ENCODE results near the gene HAUS3.

DNA sequence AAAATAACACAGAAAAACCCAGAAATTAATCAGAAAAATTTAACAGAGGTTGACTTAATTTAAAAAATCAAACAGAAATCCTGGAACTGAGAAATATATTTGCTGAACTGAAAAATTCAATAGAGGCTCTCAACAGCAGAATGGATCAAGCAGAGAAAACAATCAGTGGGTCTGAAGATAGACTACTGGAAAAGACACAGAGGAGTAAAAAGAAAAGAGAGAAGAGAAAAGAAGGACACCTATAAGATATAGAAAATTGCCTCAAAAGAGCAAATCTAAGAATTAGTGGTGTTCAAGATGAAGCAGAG, 55.1 kb downstream of the HAUS3 start:
- no peak for TF ChIP-seq ZNF621 (tag by site-specific recombination; IDR thresholded peaks at IDR 0.05)
- TF ChIP-seq, protein P1, sequence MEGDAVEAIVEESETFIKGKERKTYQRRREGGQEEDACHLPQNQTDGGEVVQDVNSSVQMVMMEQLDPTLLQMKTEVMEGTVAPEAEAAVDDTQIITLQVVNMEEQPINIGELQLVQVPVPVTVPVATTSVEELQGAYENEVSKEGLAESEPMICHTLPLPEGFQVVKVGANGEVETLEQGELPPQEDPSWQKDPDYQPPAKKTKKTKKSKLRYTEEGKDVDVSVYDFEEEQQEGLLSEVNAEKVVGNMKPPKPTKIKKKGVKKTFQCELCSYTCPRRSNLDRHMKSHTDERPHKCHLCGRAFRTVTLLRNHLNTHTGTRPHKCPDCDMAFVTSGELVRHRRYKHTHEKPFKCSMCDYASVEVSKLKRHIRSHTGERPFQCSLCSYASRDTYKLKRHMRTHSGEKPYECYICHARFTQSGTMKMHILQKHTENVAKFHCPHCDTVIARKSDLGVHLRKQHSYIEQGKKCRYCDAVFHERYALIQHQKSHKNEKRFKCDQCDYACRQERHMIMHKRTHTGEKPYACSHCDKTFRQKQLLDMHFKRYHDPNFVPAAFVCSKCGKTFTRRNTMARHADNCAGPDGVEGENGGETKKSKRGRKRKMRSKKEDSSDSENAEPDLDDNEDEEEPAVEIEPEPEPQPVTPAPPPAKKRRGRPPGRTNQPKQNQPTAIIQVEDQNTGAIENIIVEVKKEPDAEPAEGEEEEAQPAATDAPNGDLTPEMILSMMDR (tag by site-specific recombination; IDR thresholded peaks at IDR 0.05): no peak
- TF ChIP-seq, protein P2, sequence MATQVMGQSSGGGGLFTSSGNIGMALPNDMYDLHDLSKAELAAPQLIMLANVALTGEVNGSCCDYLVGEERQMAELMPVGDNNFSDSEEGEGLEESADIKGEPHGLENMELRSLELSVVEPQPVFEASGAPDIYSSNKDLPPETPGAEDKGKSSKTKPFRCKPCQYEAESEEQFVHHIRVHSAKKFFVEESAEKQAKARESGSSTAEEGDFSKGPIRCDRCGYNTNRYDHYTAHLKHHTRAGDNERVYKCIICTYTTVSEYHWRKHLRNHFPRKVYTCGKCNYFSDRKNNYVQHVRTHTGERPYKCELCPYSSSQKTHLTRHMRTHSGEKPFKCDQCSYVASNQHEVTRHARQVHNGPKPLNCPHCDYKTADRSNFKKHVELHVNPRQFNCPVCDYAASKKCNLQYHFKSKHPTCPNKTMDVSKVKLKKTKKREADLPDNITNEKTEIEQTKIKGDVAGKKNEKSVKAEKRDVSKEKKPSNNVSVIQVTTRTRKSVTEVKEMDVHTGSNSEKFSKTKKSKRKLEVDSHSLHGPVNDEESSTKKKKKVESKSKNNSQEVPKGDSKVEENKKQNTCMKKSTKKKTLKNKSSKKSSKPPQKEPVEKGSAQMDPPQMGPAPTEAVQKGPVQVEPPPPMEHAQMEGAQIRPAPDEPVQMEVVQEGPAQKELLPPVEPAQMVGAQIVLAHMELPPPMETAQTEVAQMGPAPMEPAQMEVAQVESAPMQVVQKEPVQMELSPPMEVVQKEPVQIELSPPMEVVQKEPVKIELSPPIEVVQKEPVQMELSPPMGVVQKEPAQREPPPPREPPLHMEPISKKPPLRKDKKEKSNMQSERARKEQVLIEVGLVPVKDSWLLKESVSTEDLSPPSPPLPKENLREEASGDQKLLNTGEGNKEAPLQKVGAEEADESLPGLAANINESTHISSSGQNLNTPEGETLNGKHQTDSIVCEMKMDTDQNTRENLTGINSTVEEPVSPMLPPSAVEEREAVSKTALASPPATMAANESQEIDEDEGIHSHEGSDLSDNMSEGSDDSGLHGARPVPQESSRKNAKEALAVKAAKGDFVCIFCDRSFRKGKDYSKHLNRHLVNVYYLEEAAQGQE (tag by site-specific recombination; IDR thresholded peaks at IDR 0.05): no peak

All from HEK293 (cell line).